ENCODE data around the gene DAGLA. TPM values are rescaled to one million over a fixed set of nuclear protein-coding genes. Genes with fewer than 3 reads are reported as not detected.

The DAGLA gene
- total RNA-seq, 1 experiment from 2014 or later, result 8.6 TPM

DNA sequence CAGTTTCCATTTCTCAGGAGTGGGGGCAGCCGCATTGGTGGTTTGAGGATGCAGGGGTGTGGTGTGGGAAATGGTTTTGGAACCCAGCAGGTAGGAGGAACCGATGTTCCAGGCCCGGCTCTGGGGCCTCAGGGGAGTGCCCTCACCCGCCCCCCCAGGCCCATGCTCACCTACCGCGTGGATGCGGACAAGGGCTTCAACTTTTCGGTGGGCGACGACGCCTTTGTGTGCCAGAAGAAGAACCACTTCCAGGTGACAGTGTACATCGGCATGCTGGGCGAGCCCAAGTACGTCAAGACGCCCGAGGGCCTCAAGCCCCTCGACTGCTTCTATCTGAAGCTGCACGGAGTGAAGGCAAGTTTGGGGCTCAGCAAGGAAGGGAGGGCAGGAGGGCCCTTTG is 93.6 kb downstream of the DAGLA start:
- no TSS peak for BruUV-seq (replicated peaks)
- DNase-seq (no peak), ATAC-seq (no peak)
- ChIA-PET POLR2A (ENCODE audit: unreplicated experiment) (no interaction called here), CTCF (no interaction called here)
- H3K9me2 ChIP-seq (replicated peaks; ENCODE audit: low read length), result no peaks in the 10 kb centered on the region
- intact Hi-C loops (cut with micrococcal nuclease), result no loop called here
- no peaks in the 10 kb centered on the region for H4K20me1 ChIP-seq (ENCODE audit: low read length)
- H3K4me3 ChIP-seq (ENCODE audit: low read length), result no peak overlapping the region
- H3K79me2 ChIP-seq (ENCODE audit: low read length), result no peaks in the 10 kb centered on the region
- no peaks in the 10 kb centered on the region for H3K9me3 ChIP-seq (ENCODE audit: low read length)
- TF ChIP-seq EZH2phosphoT487 (IDR thresholded peaks at IDR 0.05; ENCODE audit: borderline replicate concordance, low read length) (no peak), EZH2 (IDR thresholded peaks at IDR 0.05; ENCODE audit: low read length, unreplicated experiment) (no peak)
- TF ChIP-seq, protein P1, sequence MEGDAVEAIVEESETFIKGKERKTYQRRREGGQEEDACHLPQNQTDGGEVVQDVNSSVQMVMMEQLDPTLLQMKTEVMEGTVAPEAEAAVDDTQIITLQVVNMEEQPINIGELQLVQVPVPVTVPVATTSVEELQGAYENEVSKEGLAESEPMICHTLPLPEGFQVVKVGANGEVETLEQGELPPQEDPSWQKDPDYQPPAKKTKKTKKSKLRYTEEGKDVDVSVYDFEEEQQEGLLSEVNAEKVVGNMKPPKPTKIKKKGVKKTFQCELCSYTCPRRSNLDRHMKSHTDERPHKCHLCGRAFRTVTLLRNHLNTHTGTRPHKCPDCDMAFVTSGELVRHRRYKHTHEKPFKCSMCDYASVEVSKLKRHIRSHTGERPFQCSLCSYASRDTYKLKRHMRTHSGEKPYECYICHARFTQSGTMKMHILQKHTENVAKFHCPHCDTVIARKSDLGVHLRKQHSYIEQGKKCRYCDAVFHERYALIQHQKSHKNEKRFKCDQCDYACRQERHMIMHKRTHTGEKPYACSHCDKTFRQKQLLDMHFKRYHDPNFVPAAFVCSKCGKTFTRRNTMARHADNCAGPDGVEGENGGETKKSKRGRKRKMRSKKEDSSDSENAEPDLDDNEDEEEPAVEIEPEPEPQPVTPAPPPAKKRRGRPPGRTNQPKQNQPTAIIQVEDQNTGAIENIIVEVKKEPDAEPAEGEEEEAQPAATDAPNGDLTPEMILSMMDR (conservative IDR thresholded peaks at IDR 0.05; ENCODE audit: low read depth, low read length), result no peak
- no peak overlapping the region for H3K27ac ChIP-seq (ENCODE audit: low read length)
- no peaks in the 10 kb centered on the region for H3F3A ChIP-seq (ENCODE audit: low read length, unreplicated experiment)
- no peak overlapping the region for H3K4me2 ChIP-seq (ENCODE audit: low read length)
- H3K9ac ChIP-seq (ENCODE audit: low read length), result no peak overlapping the region
- no peaks in the 10 kb centered on the region for H3K27me3 ChIP-seq (ENCODE audit: low read length)
- H2AFZ ChIP-seq (ENCODE audit: low read length), result no peak overlapping the region
- H3K36me3 ChIP-seq (ENCODE audit: low read depth, low read length), result no peaks in the 10 kb centered on the region
- no peaks in the 10 kb centered on the region for H3K4me1 ChIP-seq (ENCODE audit: insufficient read depth, low read length)

GRCh38 chr11:61774411-61774810 is 94.2 kb downstream of the DAGLA start:
- Histone ChIP-seq H3K9ac (ENCODE audit: low read length) (no peak overlapping the region), H3K4me2 (ENCODE audit: low read length) (no peak overlapping the region), H3K9me2 (replicated peaks; ENCODE audit: low read length) (no peaks in the 10 kb centered on the region), H3K79me2 (ENCODE audit: low read length) (no peaks in the 10 kb centered on the region), H3K4me3 (ENCODE audit: low read length) (no peak overlapping the region), H3K36me3 (ENCODE audit: low read depth, low read length) (no peaks in the 10 kb centered on the region), H2AFZ (ENCODE audit: low read length) (no peak overlapping the region), H4K20me1 (ENCODE audit: low read length) (no peaks in the 10 kb centered on the region), H3F3A (ENCODE audit: low read length, unreplicated experiment) (no peaks in the 10 kb centered on the region), H3K27me3 (ENCODE audit: low read length) (no peaks in the 10 kb centered on the region), H3K27ac (ENCODE audit: low read length) (no peak overlapping the region), H3K9me3 (ENCODE audit: low read length) (no peaks in the 10 kb centered on the region), H3K4me1 (ENCODE audit: insufficient read depth, low read length) (no peaks in the 10 kb centered on the region)
- DNase-seq, result no peak
- ChIA-PET POLR2A (ENCODE audit: unreplicated experiment) (no interaction called here), CTCF (no interaction called here)
- intact Hi-C loops (cut with micrococcal nuclease), result no loop called here
- BruUV-seq (replicated peaks), result no TSS peak
- TF ChIP-seq, protein P1 (conservative IDR thresholded peaks at IDR 0.05; ENCODE audit: low read depth, low read length), result no peak
- TF ChIP-seq EZH2 (IDR thresholded peaks at IDR 0.05; ENCODE audit: low read length, unreplicated experiment) (no peak), EZH2phosphoT487 (IDR thresholded peaks at IDR 0.05; ENCODE audit: borderline replicate concordance, low read length) (no peak)
- no peak for ATAC-seq

- intact Hi-C loops (cut with micrococcal nuclease), result no loop called here
- BruUV-seq (replicated peaks), result no TSS peak
Measured at GRCh38 chr11:61775106-61775505, 94.9 kb downstream of the DAGLA start.

More at GRCh38 chr11:61775106-61775505, 94.9 kb downstream of the DAGLA start:
- DNase-seq (no peak), ATAC-seq (no peak)
- Histone ChIP-seq H3K4me3 (ENCODE audit: low read length) (no peak overlapping the region), H3K27me3 (ENCODE audit: low read length) (no peaks in the 10 kb centered on the region), H3F3A (ENCODE audit: low read length, unreplicated experiment) (no peaks in the 10 kb centered on the region), H3K9me2 (replicated peaks; ENCODE audit: low read length) (no peaks in the 10 kb centered on the region), H3K79me2 (ENCODE audit: low read length) (no peaks in the 10 kb centered on the region), H4K20me1 (ENCODE audit: low read length) (no peaks in the 10 kb centered on the region), H3K4me2 (ENCODE audit: low read length) (no peak overlapping the region), H3K36me3 (ENCODE audit: low read depth, low read length) (no peaks in the 10 kb centered on the region), H3K9ac (ENCODE audit: low read length) (no peak overlapping the region), H3K27ac (ENCODE audit: low read length) (no peak overlapping the region), H3K4me1 (ENCODE audit: insufficient read depth, low read length) (no peaks in the 10 kb centered on the region), H2AFZ (ENCODE audit: low read length) (no peak overlapping the region), H3K9me3 (ENCODE audit: low read length) (no peaks in the 10 kb centered on the region)
- no peak for TF ChIP-seq EZH2 (IDR thresholded peaks at IDR 0.05; ENCODE audit: low read length, unreplicated experiment)
- ChIA-PET POLR2A (ENCODE audit: unreplicated experiment) (no interaction called here), CTCF (no interaction called here)

All from PC-3 (cell line).